GM21529 (cell line): ENCODE results near the gene PPP1R37.

Source experiments
- ATAC-seq: cut with Tn5 transposase; IDR thresholded peaks from one replicate; pipeline ENCODE4 v1.9.1; 2021; ENCODE audit not compliant: unreplicated experiment

PPP1R37 gene

DNA sequence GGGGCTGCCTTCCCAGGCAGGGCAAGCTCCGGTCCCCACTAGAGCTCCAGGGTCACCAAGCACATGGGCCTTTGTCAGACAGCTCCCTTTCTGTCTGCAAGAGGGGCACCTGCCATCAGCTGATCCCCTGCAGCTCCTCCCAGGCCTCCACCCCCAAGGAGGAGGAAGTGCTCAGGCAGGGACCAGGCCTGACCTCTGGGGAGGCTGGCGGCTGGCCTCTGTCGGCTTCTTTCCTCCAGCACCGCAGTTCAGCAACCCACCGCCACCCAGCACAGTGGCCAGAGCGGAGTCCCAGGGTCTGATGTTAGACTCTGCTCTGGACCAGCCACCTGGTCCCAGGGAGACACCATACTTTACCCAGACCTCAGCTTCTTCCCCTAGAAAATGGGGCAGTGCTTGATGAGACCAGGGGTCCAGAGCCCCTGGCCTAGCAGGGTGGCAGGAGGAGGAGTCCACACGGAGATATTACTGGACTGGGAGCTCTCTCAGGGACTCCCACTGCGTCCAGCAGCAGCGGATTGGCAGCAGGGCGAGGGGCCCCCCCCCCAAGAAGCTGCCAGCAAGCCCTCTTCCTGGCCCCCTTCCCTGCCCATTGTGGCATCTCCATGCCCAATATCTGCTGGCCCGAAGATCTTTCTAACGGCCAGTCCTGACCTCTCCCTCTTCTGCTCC lies 43.7 kb downstream of the PPP1R37 start:
- no peak for ATAC-seq

DNA sequence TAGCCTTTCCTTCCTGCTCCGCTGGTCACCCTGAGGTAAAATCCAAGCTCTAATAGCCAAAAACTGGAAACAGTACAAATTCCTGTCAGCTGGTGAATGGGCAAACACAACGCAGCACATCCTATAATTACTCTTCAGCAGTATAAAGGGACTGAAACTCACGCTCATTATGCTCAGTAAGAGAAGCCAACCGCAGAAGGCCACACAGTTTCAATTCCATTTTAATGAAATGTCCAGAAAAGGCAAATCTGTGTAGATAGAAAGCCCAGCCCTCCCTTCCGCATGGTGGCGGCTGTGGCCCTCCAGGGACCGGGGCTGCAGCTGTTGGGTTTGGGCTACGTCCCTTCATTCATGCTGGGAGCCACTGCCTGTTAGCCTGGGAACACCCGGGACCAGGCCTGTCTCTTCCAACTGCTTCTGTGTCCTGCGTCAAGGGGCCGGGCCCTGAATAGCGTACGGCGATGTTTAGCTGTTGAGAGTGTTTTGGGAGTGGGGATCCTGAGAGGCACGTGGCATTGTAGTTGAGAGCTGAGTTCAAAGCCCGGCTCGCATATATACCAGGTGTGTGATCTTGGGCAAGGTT lies 44.3 kb downstream of the PPP1R37 start:
- ATAC-seq = peak; percentile 74

DNA sequence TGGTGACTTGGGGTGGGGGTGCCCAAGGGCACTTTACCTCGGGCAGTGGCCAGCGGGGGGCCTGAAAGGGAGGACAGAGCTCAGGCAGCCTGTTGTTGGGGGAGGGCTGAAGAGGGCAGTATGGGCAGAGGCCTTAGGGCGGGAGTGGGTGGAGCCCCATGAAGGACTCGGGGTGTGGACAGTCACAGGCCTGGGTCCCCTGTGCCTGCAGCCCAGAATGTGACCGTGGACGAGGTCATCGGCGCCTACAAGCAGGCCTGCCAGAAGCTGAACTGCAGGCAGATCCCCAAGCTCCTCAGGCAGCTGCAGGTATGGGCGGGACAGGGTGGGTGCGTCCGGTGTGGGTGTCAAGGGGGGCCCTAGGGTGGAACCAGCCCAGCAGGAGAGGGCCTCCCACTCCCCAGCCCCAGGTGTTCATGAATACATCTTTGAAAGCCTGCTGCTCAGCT lies 45.3 kb downstream of the PPP1R37 start:
- ATAC-seq = no peak

DNA sequence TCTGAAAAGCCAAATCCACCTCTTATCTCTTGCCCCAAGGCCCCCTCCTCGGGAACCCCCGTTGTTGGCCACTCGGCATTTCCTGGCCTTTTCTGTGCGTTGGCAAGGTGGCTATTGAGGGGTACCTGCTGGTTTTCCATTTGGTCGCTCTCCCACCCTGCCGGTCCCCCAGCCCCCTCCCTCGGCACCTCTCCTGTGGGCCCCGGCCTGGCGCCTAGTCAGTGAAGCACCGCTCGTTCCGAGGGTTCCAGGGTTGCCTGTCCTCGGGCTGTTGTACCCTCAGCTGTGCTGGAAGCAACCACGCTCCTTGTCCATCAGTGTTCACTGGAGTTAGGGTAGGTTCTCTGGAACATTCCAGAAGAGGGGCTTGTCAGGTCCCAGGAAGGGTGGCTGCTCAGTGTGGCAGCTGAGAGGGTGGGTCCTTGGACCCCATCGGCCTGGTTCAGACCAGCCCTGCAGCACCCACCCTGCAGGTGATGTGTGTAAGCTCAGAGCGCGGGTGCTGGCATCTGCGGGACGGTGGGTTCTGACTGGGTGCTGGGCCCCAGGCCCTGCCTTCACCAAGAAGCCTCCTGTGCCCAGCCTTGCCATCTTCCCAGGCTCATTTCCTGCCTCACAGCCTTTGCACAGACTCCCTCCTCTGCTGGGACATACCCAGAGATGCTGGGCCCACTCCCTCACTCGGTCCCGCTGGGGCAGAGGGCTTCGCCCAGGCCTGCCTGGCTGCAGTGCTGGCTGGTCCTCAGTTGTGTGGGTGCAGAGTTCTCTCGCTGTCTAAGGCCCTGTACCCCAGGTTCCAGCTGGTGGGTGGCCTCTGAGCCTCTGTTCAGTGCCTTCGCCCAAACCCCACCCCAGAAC lies 46.5 kb downstream of the PPP1R37 start:
- ATAC-seq = no peak

DNA sequence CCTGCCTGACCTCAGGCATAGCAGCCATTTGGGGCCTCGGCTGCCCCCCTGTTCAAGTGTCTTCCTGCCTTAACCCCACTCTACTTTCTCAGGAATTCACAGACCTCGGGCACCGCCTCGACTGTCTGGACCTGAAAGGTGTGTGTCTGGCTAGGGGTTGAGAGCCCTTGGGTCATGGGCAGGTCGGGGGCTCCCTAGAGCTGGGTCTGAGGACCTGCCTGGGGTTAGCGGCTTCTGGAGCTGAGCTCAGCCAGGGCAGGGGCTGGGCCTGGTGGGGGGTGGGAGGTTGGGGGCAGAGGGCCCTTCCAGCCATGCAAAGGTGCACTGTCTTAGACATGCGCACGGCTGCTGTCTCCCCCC lies 47.1 kb downstream of the PPP1R37 start:
- no peak for ATAC-seq

DNA sequence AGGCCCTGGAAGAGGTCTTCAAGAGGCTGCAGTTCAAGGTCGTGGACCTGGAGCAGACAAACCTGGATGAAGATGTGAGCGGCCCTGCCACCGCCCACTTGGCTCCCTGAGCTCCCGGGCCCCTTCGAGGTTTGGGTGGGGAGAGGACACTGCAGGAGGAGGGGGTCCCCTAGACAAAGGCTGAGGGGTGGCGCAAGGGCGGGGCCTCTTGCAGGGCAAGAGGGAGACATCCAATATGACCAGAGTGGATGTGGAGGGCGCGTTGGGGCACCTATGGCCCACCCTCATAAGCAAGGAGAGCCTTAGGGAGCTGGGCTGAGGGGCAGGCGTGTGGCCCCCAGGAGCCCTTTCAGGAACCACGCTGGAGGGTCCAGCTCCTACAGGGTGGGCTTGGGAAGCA lies 47.6 kb downstream of the PPP1R37 start:
- ATAC-seq = no peak

DNA sequence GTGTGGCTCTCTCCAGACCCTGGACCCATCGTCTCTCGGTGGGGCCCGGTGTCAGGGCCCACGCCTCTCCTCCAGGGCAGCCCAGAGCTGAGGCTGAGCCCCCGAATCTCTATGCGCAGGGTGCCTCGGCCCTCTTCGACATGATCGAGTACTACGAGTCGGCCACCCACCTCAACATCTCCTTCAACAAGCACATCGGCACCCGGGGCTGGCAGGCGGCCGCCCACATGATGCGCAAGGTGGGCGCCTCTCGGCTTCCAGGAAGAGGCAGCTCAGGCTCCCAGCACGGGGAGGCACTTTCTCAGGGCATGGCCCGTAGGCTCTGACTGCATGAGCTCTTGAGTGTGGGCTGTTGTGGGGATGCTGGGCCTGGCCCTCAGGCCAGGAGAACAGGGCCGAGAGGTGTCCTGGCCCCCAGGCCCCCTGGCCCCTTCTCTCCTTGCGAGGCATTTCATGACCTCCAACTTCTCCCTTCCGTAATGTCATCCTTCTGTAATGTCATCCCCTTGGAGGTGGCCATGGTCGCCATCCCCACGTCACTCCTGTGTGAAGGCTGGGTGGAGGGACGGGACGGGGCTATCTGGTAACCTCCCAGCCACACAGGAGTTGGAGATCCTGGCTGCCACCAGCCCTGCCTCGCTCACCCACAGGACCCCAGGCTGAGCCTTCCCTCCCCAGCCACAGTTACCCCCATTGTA lies 48.4 kb downstream of the PPP1R37 start:
- no peak for ATAC-seq

DNA sequence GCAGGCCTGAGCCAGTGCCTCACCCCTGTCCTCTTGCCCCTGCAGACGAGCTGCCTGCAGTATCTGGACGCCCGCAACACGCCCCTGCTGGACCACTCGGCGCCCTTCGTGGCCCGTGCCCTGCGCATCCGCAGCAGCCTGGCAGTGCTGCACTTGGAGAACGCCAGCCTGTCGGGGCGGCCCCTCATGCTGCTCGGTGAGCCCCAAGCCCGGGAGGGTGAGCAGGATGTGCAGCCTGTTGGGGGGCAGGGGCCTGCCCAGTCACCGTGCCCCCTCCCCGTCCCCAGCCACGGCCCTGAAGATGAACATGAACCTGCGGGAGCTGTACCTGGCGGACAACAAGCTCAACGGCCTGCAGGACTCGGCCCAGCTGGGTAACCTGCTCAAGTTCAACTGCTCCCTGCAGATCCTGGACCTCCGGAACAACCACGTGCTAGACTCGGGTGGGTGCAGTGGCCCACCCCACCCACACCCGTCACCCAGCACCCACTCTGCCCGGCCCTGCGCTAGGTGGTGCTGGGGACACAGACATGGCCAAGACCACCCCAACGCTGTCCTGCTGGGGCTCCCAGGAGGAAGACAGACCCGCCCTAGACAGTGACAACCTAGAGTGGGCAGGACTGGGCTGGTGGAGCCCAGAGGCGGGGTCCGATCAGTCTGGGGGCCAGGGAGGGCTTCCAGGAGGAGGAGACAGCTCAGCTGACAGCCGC lies 49.2 kb downstream of the PPP1R37 start:
- ATAC-seq = no peak

DNA sequence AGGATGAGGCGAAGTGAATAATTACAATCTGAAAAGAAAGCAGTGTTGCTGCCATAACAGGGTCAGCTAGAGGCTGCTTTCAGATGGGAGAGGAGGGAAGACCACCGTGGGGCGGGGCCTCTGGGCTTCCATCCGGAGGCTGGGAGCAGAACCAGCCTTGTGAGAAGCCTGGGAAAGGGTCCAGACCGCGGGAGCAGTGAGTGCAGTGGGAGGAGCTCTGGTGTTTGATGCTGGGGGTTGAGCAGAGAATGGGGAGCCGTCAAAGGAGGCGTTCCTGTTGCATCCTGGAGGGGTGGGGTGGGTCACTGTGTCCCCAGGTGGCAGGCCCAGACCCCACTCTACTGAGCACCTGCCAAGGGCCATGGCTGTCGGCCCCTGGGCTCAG lies 49.7 kb downstream of the PPP1R37 start:
- no peak for ATAC-seq

DNA sequence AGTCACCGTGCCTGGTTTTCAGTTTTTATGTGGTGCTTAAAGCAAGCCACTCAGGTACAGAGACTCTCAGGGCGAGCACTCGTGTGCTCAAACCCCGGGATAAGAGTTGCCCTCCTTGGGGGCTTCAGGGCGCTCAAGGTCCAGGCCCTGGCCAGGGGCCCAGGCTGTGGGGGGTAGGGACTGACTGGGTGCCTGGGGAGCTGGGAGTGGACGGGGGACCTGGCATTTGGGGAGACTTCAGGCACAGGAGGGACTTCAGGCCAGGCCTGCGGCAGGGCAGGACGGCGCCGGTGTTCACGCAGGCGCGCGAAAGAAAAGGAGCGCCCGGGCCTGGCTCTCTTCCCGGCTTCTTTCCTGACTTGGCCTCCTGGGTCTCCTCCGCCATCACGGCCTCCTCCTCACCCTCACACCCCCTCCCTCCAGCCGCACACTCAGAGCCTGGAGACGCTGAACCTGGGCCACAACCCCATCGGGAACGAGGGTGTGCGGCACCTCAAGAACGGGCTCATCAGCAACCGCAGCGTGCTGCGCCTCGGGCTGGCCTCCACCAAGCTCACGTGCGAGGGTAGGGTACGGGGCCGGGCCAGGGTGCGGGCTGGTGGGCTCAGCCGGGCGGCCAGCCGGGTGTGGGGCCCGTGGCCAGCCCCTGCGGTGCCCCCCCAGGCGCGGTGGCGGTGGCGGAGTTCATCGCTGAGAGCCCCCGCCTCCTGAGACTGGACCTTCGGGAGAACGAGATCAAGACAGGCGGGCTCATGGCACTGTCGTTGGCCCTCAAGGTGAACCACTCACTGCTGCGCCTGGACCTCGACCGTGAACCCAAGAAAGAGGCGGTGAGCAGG lies 51.7 kb downstream of the PPP1R37 start:
- no peak for ATAC-seq

DNA sequence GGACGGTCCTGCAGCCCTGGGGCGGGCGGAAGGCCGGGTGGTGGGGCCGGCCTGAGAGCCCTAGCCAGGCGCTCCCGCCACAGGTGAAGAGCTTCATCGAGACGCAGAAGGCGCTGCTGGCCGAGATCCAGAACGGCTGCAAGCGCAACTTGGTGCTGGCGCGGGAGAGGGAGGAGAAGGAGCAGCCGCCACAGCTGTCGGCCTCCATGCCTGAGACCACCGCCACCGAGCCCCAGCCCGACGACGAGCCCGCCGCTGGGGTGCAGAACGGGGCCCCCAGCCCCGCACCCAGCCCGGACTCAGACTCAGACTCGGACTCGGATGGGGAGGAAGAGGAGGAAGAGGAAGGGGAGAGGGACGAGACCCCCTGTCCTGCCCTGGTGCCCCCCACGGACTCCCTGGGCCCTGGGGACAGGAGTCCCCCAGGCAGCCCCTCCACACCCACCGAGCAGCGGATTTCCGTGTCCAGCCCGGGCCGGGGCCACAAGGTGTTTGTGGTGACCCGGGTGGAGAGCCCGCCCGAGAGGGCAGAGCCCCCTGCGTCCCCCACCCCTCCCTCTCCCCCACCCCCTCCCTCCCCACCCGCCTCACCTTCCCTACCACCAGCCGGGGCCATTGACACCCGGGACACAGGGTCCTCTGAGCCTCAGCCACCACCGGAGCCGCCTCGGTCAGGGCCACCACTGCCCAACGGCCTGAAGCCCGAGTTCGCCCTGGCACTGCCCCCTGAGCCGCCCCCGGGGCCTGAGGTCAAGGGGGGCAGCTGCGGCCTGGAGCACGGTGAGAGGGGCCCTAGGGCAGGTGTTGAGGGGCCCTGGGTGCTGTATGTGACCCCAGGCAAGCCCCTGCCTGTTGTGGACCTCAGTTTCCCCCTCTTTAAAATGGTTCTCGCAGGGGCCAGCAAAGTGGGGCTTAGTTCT lies 52.6 kb downstream of the PPP1R37 start:
- no peak for ATAC-seq

DNA sequence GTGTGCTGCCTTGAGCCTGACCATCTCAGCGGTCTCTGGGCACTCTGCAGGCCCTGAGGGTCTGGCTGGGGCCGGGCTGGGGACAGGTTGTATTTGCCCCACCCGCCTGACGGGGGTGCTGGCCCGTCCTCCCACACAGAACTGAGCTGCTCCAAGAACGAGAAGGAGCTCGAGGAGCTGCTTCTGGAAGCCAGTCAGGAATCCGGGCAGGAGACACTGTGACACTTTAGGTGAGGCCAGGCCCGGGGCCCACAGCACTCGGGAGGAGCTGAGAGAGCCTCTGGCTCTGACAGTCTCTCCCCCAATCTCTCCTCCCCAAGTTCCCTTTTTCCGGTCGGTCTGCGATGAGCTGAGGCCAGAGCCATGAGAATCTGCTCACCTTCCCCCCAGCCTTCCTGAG lies 53.3 kb downstream of the PPP1R37 start:
- no peak for ATAC-seq

DNA sequence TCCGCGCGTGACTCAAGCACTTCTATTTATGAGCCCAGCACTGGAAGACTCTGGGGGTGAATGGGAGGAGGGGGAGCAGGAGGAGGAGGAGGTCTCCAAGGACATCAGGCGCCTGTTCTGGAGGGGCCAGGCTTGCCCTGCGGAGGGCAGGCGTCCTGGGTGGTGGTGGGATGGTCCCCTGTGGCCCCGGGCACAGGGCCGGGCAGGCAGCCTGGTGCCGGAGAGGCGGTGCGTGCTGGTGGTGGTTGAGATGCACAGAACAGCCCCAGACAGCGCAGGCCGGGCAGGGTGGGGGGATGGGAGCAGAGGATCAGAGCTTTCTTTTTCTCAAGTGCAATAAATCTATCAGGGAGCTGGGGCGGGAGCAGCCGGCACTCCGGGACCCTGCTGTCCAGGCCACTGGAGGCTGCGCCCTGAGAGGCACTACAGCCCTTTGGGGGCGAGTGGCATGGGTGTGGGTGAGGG lies 53.8 kb downstream of the PPP1R37 start:
- ATAC-seq = no peak

DNA sequence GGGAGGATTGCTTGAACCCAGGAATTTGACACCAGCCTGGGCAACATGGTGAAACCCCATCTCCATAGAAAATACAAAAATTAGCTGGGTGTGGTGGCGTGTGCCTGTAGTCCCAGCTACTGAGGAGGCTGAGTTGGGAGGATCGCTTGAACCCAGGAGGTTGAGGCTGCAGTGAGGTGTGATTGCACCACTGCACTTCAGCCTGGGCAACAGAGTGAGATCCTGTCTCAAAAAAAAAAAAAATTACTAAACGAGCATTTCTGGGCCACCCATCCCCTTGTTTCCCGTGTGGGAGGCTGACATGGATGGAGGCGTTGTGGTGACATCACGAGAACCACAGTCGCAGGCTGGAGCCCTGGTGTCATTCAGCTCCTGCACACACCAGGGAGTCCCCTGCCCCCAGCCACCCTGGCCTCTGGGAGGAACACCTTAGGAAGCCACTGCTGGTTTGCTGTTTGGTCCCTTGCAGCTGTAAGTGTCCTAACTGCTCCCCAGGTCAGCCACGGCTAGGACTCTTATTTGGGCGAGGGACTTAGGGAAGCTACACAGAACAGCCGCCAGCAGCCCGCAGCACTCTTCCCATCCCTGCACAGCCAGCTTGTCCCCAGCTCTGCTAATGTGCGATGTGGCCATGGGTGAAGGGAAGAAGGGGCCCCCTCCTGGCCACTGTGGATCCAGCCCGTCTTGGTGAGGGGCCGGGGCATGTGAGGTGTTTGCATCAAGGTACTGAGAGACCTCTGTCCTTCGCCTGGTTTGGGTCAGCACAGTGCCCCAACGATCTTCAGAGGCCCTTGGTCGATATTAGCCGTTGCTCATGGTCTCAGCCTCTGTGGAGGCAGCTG lies 55.1 kb downstream of the PPP1R37 start:
- ATAC-seq = no peak

DNA sequence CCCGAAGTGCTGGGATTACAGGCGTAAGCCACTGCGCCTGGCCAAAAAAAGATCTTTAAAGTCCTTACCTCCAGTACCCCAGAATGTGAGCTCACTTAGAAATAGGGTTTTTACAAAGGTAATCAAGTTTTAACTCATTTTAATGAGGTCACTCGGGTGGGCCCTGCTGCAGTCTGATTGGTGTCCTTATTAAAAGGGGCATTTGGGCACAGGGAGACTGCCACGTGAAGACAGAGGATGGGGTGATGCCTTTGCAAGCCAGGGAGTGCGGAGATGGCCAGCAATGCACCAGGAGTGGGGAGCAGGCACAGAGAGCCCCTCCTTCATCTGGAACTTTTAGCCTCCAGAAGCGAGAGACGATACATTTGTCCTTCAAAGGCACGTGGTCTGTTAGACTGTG lies 56.1 kb downstream of the PPP1R37 start:
- no peak for ATAC-seq

DNA sequence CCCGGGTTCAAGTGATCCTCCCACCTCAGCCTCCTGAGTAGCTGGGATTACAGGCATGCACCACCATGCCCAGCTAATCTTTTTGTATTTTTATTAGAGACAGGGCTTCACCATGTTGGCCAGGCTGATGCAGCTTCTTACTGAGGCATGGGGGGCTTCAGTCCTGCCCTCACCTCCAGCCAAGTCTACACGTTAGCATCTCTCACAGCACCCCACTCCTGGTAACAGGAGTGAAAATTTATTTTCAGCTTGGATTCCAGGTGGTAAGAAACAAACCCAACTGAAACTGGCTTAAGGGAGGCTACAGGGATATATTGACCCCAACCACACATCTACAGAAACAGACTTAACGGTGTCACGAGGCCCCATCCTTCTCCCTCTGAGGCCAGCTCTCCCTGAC lies 57.2 kb downstream of the PPP1R37 start:
- no peak for ATAC-seq

DNA sequence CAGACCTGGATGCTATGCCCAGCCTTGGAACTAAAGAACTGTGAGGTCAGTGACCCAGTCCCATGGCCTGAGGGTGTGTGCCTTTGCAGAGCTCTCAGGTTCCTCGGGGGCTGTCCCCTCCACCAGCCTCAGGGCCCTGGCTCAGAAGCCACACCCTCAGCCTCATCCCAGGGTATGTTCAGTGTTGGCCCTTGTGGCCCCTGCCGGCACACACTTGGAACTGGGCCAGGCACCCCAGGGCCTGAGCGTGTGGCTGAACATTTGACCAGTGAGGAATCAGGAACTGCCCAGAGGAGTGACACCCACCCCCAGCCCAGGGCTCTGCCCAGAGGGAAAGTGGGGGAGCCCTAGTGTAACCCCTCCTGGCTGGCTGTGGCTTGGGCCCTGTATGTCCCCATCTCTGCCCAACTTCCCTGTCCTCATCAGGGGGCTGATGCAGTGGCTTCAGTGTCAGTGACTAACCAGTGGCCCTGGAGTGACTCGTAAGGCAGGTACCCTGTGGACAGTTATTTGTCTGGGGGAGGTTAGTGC lies 57.8 kb downstream of the PPP1R37 start:
- ATAC-seq = no peak

DNA sequence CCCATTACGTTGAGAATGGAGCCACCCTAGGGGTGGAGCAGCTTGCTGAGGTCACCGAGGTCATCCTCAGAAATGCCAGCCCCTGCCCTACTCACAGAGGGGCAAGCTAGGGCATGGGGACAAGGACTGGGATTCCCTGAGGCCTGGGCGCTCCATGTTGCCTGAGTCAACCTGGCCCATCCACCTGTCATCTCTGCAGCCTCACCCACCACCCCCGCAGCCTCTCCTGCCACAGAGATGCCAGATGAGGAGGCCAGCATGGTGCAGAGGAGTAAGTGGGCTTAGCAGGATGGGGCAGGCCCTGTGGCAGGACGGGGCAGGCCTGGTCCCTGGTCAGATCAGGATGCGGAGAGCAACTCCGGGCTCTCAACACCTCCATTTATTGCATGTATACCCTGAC lies 58.3 kb downstream of the PPP1R37 start:
- no peak for ATAC-seq
